NT2/D1 (cell line): ENCODE data around the gene CDC42EP3.

Experiments used
- SUZ12 ChIP-seq: IDR thresholded peaks from 2 replicates; pipeline ENCODE4 v1.6.1; 2011; ENCODE audit not compliant: insufficient read length, insufficient read depth; ENCODE audit errors: extremely low read depth
- YY1 ChIP-seq: IDR thresholded peaks from 2 replicates; pipeline ENCODE4 v1.6.1; 2011; ENCODE audit not compliant: insufficient read length, insufficient read depth
- ZNF274 ChIP-seq: IDR thresholded peaks from 2 replicates; pipeline ENCODE4 v1.6.1; 2011; ENCODE audit warnings: mild to moderate bottlenecking, low read depth, low read length

DNA sequence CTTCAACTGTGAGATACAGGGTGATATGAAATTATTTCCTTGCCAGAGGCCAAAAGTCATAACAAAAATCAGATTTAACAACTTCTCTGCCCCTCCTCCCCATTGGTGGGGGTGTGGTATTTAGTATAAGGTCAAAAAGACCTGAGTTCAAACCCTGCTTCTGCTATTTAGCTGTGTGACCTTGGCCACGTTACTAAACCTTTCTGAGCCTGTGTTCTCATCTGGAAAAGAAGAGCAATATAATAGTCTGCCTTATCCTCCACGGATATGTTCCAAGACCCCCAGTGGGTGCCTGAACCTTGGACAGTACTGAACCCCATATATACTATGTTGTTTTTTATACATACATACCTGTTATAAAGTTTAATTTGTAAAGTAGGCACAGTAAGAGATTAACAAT, 3.7 kb downstream of the CDC42EP3 start:
- no peak for TF ChIP-seq SUZ12
- TF ChIP-seq ZNF274 = no peak
- TF ChIP-seq YY1 = no peak
